GM23338 (cell line): Measurements from ENCODE around the gene SSH3. TPM values are rescaled to one million over a fixed set of nuclear protein-coding genes. Genes with fewer than 3 reads are reported as not detected.

Experiments used
- ATAC-seq: fragments of 200-7000 bp; cut with Tn5 transposase; 3 replicates; pipeline ENCODE4 v1.9.1; 2020
- DNase-seq: peaks from one replicate; pipeline ENCODE4 v3.0.0-alpha.2; 2015; ENCODE audit warnings: low spot score
- H2AFZ ChIP-seq: fragments of 200-600 bp; sonication (generic); 2 replicates; pipeline ENCODE4 v1.8.0; 2016; ENCODE audit warnings: antibody characterized with exemption, mild to moderate bottlenecking, moderate library complexity
- H3F3A ChIP-seq: fragments of 200-600 bp; sonication (generic); replicated peaks from 2 replicates; pipeline ENCODE4 v1.8.0; 2017; ENCODE audit warnings: antibody characterized with exemption, mixed run types, low read depth
- H3K27ac ChIP-seq: fragments of 200-600 bp; sonication (generic); 2 replicates; pipeline ENCODE4 v1.6.1; 2016; ENCODE audit warnings: low read depth
- H3K27me3 ChIP-seq: fragments of 200-600 bp; sonication (generic); 2 replicates; pipeline ENCODE4 v1.8.0; 2016; ENCODE audit warnings: mild to moderate bottlenecking, mixed run types, moderate library complexity; ENCODE audit not compliant: insufficient read depth
- H3K36me3 ChIP-seq: fragments of 200-600 bp; sonication (generic); 2 replicates; pipeline ENCODE4 v1.8.0; 2016; ENCODE audit warnings: mild to moderate bottlenecking; ENCODE audit not compliant: insufficient read depth
- H3K4me1 ChIP-seq: fragments of 200-600 bp; sonication (generic); 2 replicates; pipeline ENCODE4 v1.8.0; 2016; ENCODE audit warnings: mild to moderate bottlenecking, moderate library complexity; ENCODE audit not compliant: insufficient read depth
- H3K4me2 ChIP-seq: fragments of 200-600 bp; sonication (generic); 2 replicates; pipeline ENCODE4 v1.7.1; 2017; ENCODE audit warnings: mixed run types
- H3K4me3 ChIP-seq: fragments of 200-600 bp; sonication (generic); 2 replicates; pipeline ENCODE4 v1.6.1; 2016; ENCODE audit warnings: mixed run types
- H3K79me2 ChIP-seq: fragments of 200-600 bp; sonication (generic); replicated peaks from 2 replicates; pipeline ENCODE4 v1.8.0; 2017; ENCODE audit warnings: mild to moderate bottlenecking; ENCODE audit not compliant: insufficient read depth
- H3K9me2 ChIP-seq: fragments of 200-600 bp; sonication (generic); 2 replicates; pipeline ENCODE4 v1.8.0; 2017; ENCODE audit not compliant: insufficient read depth
- H4K20me1 ChIP-seq: fragments of 200-600 bp; sonication (generic); replicated peaks from 2 replicates; pipeline ENCODE4 v1.8.0; 2017; ENCODE audit warnings: mild to moderate bottlenecking; ENCODE audit not compliant: insufficient read depth
- H3K27ac Mint-ChIP-seq: 2 replicates; pipeline ENCODE4 v1.8.0; 2020; ENCODE audit warnings: inconsistent platforms, mild to moderate bottlenecking, moderate library complexity, mixed read lengths
- H3K27me3 Mint-ChIP-seq: 3 replicates; pipeline ENCODE4 v1.8.0; 2022; ENCODE audit warnings: low read depth, mild to moderate bottlenecking, moderate library complexity, mixed read lengths, inconsistent platforms; ENCODE audit not compliant: insufficient read depth, poor library complexity
- H3K36me3 Mint-ChIP-seq: 3 replicates; pipeline ENCODE4 v1.8.0; 2021; ENCODE audit warnings: low read depth, mild to moderate bottlenecking, inconsistent platforms, moderate library complexity, mixed read lengths
- H3K4me1 Mint-ChIP-seq: 3 replicates; pipeline ENCODE4 v1.8.0; 2020; ENCODE audit warnings: mild to moderate bottlenecking, inconsistent platforms, mixed read lengths
- H3K4me3 Mint-ChIP-seq: 3 replicates; pipeline ENCODE4 v1.8.0; 2021; ENCODE audit warnings: moderate library complexity, mild to moderate bottlenecking, inconsistent platforms, mixed read lengths
- H3K9me3 Mint-ChIP-seq: 3 replicates; pipeline ENCODE4 v1.8.0; 2020; ENCODE audit warnings: moderate library complexity, mild to moderate bottlenecking, inconsistent platforms, mixed read lengths
- CREB1 ChIP-seq: fragments of 250-450 bp; sonication (Bioruptor Pico); IDR thresholded peaks from 2 replicates; pipeline ENCODE4 v1.5.0; 2020; ENCODE audit warnings: low read depth, mild to moderate bottlenecking, moderate library complexity
- ETS1 ChIP-seq: IDR thresholded peaks from 2 replicates; pipeline ENCODE4 v1.6.1; 2016; ENCODE audit warnings: antibody characterized with exemption
- EZH2 ChIP-seq: fragments of 200-600 bp; sonication (generic); IDR thresholded peaks from one replicate; pipeline ENCODE4 v1.8.0; 2017; ENCODE audit warnings: antibody characterized with exemption, mild to moderate bottlenecking, low read depth; ENCODE audit not compliant: unreplicated experiment
- EZH2phosphoT487 ChIP-seq: fragments of 200-600 bp; sonication (generic); IDR thresholded peaks from one replicate; pipeline ENCODE4 v1.8.1; 2018; ENCODE audit warnings: antibody characterized with exemption; ENCODE audit not compliant: unreplicated experiment
- JUNB ChIP-seq: IDR thresholded peaks from one replicate; pipeline ENCODE4 v1.6.1; 2016; ENCODE audit warnings: antibody characterized with exemption; ENCODE audit not compliant: unreplicated experiment
- NANOG ChIP-seq: IDR thresholded peaks from 2 replicates; pipeline ENCODE4 v1.6.1; 2016; ENCODE audit warnings: antibody characterized with exemption, borderline replicate concordance
- POLR2AphosphoS5 ChIP-seq: IDR thresholded peaks from 2 replicates; pipeline ENCODE4 v1.6.1; 2016; ENCODE audit warnings: antibody characterized with exemption, low read depth
- REST ChIP-seq: IDR thresholded peaks from one replicate; pipeline ENCODE4 v1.6.1; 2018; ENCODE audit warnings: antibody characterized with exemption; ENCODE audit not compliant: unreplicated experiment
- STAT1 ChIP-seq: IDR thresholded peaks from one replicate; pipeline ENCODE4 v1.6.1; 2016; ENCODE audit warnings: antibody characterized with exemption; ENCODE audit not compliant: unreplicated experiment
- ZNF114 ChIP-seq: fragments of 250-450 bp; sonication (Bioruptor Pico); IDR thresholded peaks from 2 replicates; pipeline ENCODE4 v1.5.0; 2020; ENCODE audit warnings: mild to moderate bottlenecking, moderate library complexity
- ZNF331 ChIP-seq: fragments of 250-450 bp; sonication (Bioruptor Pico); IDR thresholded peaks from 2 replicates; pipeline ENCODE4 v1.5.0; 2020; ENCODE audit warnings: low read depth, mild to moderate bottlenecking, moderate library complexity
- polyA plus RNA-seq: library from polyadenylated mRNA; unstranded; fragments of >200 nt; fragmentation: Nextera tagmentation; extraction: Ambion mirVana; gene quantifications from 2 replicates; pipeline ENCODE4 v1.2.1, GENCODE V29; 2016
- total RNA-seq: library from RNA; depleted of rRNA; stranded (reverse); fragments of >200 nt; shearing (Covaris generic); gene quantifications from 2 replicates; pipeline ENCODE4 v1.2.3, GENCODE V29; 2014

Gene SSH3
- total and polyA plus RNA-seq, 2 experiments from 2014 or later: 17.8 to 40.0 TPM

GRCh38 chr11:67271541-67272284 is 31.6 kb upstream of the SSH3 start:
- peak overlapping the region; percentile 40; the same call in 1 of the 2 replicates for H3K27ac ChIP-seq
- H3K4me1 ChIP-seq: peaks cover 27% of the 10 kb centered on the region
- H3K36me3 Mint-ChIP-seq: peaks cover 15% of the 10 kb centered on the region; the same call in 2 of the 3 replicates
- no peaks in the 10 kb centered on the region for H3K27me3 ChIP-seq
- peaks cover 18% of the 10 kb centered on the region for H3F3A ChIP-seq
- no peak overlapping the region for H3K27ac Mint-ChIP-seq
- peaks cover 17% of the 10 kb centered on the region; the same call in 1 of the 2 replicates for H4K20me1 ChIP-seq
- H3K4me2 ChIP-seq: peak overlapping the region; percentile 78
- H3K9me3 Mint-ChIP-seq: no peaks in the 10 kb centered on the region
- DNase-seq: no peak
- peaks cover 5% of the 10 kb centered on the region for H3K27me3 Mint-ChIP-seq
- no peaks in the 10 kb centered on the region for H3K9me2 ChIP-seq
- peak; percentile 4; the same call in 1 of the 3 replicates for ATAC-seq
- peak overlapping the region; percentile 61; the same call in 2 of the 3 replicates for H3K4me3 Mint-ChIP-seq
- H3K4me1 Mint-ChIP-seq: peaks cover 59% of the 10 kb centered on the region
- TF ChIP-seq ZNF331 (CRISPR knock-in tag): no peak
- TF ChIP-seq EZH2: no peak
- no peak for TF ChIP-seq CREB1 (CRISPR knock-in tag)
- no peak for TF ChIP-seq EZH2phosphoT487
- TF ChIP-seq REST: no peak
- no peak for TF ChIP-seq POLR2AphosphoS5
- TF ChIP-seq ZNF114 (CRISPR knock-in tag): no peak
- TF ChIP-seq NANOG: no peak
- TF ChIP-seq JUNB: no peak
- no peak for TF ChIP-seq ETS1
- TF ChIP-seq STAT1: no peak
- H2AFZ ChIP-seq: no peak overlapping the region
- H3K79me2 ChIP-seq: peaks cover 89% of the 10 kb centered on the region
- peaks cover 3% of the 10 kb centered on the region; the same call in 1 of the 2 replicates for H3K36me3 ChIP-seq
- 0 out of 2 replicates have a peak overlapping the region, but pooled peaks have one; percentile 44 for H3K4me3 ChIP-seq
